Activated T-cell treated with anti-CD3 and anti-CD28 coated beads, Interleukin-2, amount 50 U/mL, for 48 hours (primary cell): ENCODE measurements around the gene UNC5B.
"Not testable (repeated sequence)": the region's sequence is repeated elsewhere in the genome, so short reads cannot be mapped to it uniquely, and the experiment has no call there.

Experiments used
- DNase-seq, 2 experiments: peaks; one replicate each; pipeline ENCODE4 v3.0.0-alpha.2; 2020

Gene UNC5B

GRCh38 chr10:71285986-71286385 lies 73.6 kb downstream of the UNC5B start:
- no peak for DNase-seq

GRCh38 chr10:71286521-71287294 lies 74.3 kb downstream of the UNC5B start:
- no peak for DNase-seq

- no peak for DNase-seq
Measured at GRCh38 chr10:71287456-71287855, 75.1 kb downstream of the UNC5B start.

- no peak for DNase-seq
Measured at GRCh38 chr10:71288461-71288860, 76.1 kb downstream of the UNC5B start.

GRCh38 chr10:71289421-71290130 lies 77.2 kb downstream of the UNC5B start:
- DNase-seq: no peak

GRCh38 chr10:71290331-71290730 lies 78.0 kb downstream of the UNC5B start:
- DNase-seq: no peak

GRCh38 chr10:71290806-71291527 lies 78.6 kb downstream of the UNC5B start:
- DNase-seq: no peak

- no peak for DNase-seq
Measured at GRCh38 chr10:71291528-71291900, 79.1 kb downstream of the UNC5B start.

GRCh38 chr10:71292624-71293445 lies 80.5 kb downstream of the UNC5B start:
- no peak for DNase-seq

- DNase-seq: no peak
Measured at GRCh38 chr10:71293446-71294084, 81.2 kb downstream of the UNC5B start.

- no peak for DNase-seq
Measured at GRCh38 chr10:71294091-71294561, 81.8 kb downstream of the UNC5B start.

- DNase-seq: no peak
Measured at GRCh38 chr10:71294856-71295255, 82.5 kb downstream of the UNC5B start.

- no peak for DNase-seq
Measured at GRCh38 chr10:71295641-71296040, 83.3 kb downstream of the UNC5B start.

GRCh38 chr10:71296086-71296485 lies 83.7 kb downstream of the UNC5B start:
- DNase-seq: no peak

GRCh38 chr10:71296811-71297210 lies 84.4 kb downstream of the UNC5B start:
- DNase-seq: not testable (repeated sequence)

- DNase-seq: no peak
Measured at GRCh38 chr10:71297343-71297742, 85.0 kb downstream of the UNC5B start.

GRCh38 chr10:71299071-71299785 lies 86.9 kb downstream of the UNC5B start:
- DNase-seq: no peak

- no peak for DNase-seq
Measured at GRCh38 chr10:71300555-71301370, 88.4 kb downstream of the UNC5B start.

GRCh38 chr10:71301371-71301916 lies 89.1 kb downstream of the UNC5B start:
- no peak for DNase-seq

GRCh38 chr10:71302451-71302850 lies 90.1 kb downstream of the UNC5B start:
- no peak for DNase-seq
